ENCODE measurements around the gene SMIM23.
"Not testable (repeated sequence)": the region's sequence is repeated elsewhere in the genome, so short reads cannot be mapped to it uniquely, and the experiment has no call there.

The SMIM23 gene

DNA sequence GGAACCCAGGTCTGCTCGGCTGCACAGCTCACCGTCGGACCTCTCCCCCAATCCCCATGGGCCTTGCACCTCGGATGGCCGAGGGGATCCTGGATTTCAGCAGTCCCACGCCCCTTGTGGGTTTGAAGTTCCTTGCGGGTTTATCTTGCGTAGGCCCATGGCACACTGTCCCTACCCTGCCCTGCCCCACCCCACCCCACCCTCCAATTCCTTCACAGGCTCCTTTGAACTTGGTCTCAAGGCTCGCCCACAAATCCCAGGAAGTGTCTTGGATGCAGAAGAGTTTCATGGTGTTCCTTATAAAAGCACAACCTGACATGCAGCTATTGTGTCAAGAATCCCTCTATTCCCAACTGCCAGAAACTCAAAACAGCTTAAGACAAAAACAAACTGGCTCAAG, 11.2 kb upstream of the SMIM23 start:
- no peak for DNase-seq

DNA sequence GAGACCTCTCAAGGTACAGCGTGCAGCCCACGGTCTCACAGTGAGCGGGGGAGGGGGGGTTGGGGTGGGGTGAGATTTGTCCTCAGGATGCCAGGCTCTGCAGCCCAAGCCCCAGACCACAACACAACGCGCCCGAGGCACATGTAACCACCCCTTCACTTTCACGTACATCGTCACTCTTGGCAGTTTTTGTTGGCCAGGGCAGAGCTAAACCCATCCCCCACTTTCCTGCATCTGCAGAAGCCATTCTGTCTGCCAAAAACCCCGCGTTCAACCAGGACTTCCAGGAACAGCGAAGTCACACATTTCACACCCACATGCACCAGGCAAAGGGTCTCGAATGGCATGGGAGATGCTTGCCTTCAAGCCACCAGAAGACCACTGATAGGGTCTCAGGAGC, 9.4 kb upstream of the SMIM23 start:
- no peak for DNase-seq

DNA sequence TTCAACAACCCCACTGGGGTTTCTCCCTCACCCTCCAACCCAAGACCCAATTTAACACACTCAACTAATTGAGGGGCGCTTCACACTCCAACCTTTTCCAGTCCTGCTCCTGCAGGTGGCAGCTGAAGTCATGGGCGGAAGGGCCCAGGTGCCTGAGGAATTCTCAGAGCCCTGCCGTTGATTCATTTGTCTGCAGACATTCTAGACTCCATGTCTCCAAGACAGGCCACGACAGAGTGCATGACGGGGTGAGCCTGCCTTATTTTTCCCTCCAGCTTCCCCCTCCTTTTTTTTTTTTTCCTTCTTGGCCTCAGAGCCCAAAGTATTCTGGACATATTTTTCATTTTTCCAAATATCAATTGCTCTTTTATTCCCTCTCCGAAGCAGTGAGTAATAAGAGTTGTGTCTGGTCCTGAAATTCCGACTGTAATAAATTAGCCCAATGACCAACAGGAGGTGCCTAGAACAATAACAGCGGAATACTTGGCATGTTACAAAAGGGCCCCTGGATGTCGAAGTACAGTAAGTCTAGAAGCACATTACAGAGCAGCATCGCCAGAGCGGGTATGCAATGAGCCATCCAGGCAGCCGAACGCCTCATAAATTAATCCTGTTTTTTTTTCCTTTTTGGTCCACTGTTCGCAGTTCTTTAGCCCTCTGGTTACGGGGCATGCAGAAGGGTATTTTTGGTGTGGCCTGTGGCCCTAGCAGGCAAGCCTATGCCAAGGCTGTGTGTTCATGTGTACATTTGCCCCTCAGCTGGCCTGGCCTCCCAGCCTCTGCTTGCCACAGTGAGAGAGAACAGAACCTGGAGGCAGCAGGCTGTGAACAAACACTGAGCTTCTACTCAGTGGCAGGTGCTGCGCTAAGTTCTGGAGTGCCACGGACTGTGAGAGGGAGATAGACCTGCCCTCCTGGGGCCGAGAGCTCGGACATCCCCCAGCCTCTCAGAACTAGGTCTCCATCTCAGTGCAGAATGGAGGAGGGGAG, 8.6 kb upstream of the SMIM23 start:
- no peak for DNase-seq

DNA sequence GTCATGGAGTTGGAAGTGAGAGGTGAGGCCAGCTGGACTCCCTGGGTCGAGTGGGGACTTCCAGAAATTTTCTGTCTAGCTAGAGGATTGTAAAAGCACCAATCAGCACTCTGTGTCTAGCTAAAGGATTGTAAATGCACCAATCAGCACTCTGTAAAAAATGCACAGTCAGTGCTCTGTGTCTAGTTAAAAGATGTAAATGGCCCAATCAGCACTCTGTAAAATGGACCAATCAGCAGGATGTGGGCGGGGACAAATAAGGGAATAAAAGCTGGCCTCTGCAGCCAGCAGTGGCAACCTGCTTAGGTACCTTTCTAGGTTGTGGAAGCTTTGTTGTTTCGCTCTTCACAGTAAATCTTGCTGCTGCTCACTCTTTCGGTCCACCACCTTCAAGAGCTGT, 3.9 kb upstream of the SMIM23 start:
- not testable (repeated sequence) for DNase-seq

DNA sequence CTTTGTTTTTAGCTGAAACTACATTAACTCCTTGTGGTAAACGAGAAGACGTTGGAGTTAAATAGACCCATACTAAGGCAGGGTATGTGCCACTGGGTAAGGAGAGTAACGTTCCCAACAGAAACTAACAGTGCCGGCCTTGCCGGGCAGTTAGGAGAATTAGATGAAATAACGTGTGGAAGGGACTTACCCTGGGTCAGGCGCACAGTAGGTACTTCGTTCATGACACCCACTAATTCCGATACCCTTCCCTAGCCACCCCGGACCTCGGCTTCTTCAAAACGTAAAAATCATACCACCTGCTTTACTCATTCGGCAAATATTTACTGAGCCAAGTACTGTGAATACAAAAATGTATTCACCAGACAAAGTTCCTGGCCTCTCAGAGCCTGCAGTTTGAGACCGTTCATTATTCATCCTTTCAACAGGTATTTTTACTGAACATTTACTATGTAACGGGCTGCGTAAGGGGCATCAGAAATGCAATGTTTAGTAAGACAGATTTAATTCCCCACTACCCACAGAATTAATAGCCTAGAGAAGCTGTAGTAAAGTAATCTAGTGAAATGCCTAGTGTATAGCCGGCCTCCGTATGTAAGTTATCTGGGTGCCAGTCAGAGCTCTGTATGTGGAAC, 3.2 kb upstream of the SMIM23 start:
- no peak for DNase-seq

DNA sequence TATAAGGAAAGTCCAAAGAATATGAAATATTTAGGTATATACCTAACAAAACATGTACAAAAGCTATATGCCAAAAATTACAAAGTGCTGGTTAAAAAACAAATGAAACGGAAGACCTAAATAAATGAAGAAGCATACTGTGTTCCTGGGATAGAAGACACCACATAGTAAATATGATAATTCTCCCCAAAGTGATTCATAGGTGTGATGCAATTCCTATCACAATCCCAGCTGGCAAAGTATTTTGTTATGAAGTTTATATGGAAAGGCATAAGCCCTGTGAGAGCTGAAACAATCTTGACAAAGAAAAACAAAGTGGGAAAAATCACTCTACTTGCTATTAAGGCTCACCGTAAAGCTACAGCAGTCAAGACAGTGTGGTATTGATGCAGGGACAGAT, 2.6 kb upstream of the SMIM23 start:
- DNase-seq, result no peak

DNA sequence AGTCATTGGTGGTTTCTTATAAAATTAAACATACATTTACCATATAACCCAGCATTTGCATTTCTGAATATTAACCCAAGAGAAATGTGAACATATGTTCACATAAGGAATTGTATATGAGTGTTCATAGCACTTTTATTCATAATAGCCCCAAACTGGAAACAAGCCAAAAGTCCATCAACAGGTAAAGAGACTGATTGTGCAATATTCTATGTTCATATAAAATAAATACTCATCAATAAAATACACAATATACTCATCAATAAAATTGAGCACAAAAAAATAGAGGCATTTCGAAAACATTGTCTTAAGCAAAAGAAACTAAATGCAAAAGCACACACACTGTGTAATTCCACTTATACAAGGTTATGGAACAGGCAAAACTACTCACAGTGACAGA, 3.7 kb downstream of the SMIM23 start:
- no peak for DNase-seq

DNA sequence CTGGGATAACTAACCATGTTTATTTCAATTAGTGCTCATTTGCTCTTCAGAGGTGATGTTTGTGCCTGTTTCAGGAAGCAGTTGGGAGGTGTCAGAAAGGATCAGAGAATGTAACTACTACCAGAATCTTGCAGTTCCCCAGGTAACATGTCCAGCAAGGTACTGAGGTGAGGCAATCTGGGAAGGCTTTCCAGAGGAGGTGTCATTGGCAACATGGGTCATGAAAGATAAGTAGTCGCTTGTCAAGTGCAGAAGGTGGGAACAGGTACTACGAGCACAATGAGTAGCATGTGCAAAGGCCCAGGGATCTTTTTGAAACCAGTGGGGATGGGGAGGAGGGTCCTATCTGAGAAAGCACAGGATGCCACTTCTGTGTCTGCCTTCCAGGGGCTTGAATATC, 4.8 kb downstream of the SMIM23 start:
- no peak for DNase-seq

DNA sequence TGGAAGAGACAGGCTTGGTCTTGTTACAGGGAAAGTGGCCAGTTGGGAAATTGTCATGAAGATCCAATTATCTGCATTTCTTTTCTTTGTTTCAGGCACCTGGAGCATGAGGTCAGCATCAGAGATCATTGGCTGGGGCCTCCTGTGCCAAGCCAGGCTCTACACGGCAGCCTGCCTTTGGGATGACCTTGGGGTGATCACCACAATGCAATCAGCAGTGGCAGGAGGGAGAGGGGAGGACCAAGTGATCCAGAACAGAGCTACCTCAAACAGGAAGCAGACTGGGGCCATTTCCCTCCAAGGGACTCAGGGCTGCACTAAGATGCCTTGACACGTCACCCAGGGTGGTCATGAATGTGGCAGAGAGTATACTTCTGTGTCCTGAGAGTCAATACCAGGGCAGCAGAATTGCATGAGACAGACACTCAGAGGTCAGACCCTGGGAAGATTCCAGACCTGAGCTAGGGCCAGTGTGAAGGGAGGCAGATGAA, 8.9 kb downstream of the SMIM23 start:
- no peak for DNase-seq

DNA sequence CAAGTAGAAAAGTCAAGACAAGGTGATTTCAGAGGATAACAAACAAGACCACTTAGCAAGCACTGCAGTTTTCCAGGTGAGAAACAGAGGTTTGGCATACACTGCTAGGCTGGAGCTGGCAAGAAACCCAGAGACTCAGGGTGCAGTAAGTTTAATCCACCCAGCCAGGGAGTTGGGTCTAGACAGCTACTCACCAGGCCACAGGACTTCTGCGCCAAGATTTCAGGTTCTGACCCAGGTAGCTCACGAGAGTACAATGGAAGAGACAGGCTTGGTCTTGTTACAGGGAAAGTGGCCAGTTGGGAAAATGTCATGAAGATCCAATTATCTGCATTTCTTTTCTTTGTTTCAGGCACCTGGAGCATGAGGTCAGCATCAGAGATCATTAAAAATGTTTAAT, 9.8 kb downstream of the SMIM23 start:
- no peak for DNase-seq

DNA sequence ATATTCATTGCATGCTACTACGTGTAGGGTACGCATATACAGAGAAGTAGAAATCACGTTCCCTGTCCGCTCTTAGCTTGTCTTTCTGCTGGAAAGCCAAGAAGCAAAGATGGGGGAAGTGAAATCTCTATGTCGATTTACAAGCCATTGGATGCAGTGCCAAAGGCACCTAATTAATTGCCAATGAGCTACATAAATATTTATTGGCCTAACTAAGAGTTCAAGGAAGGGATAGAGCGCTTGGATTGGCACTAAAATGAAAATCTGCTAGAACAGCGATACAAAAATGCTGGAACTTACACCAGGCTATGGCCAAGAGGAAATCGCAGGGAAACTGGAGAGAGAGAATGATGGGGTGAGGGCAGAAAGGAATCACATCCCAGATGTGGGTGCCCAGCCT, 10.8 kb downstream of the SMIM23 start:
- no peak for DNase-seq

DNA sequence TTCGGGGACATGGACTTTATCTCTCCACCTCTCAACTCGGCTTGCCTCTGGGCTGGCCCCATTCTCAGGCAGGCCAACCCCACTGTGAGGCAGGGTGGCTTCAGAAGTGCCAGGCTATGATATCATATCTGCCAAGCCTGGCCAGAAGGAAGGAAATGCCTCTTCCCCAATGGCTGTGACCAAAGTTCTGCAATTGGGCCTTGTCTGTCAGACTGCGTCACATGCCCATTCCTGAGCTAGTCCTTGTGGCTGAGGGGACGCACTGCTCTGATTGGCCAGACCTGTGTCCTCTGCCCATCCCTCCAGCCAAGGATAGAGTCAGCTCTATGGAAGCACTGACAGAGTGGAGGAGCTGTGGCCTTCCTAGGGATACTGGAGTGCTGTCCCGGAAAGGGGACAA, 11.9 kb downstream of the SMIM23 start:
- peak; percentile 4 for DNase-seq

DNA sequence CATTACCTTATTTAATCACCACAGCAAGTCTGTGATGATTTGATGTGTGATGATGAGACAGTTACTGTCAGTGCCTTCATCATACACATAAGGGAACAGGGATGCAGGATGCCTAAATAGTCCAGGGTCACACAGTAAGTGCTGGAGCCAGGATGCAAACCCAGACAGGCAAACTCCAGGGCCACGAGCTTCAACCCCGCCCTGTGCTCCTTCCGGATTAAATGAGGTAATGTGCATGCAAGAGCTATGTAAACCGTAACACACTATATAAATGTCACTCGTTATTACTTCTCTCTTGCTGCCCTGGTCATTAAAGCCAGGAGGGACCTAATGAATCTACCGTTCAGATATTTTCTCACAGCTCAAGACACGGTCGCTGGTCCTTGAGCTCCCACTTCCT, 12.8 kb downstream of the SMIM23 start:
- DNase-seq, result no peak

DNA sequence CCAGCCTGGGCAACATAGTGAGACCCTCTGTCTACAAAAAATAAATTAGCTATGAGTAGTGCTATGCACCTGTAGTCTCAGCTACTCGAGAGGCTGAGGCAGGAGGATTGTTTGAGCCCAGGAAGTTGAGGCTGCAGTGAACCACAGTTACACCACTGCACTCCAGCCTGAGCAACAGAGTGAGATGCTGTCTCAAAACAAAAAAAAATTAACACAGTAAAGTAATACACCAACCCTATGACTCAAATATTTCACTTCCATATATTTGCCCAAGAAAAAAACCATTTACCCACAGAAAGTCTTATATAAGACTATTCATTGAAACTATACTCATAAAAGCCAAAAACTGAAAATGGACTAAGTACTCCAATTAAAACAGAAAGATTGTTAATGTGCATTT, 16.2 kb downstream of the SMIM23 start:
- DNase-seq, result no peak

DNA sequence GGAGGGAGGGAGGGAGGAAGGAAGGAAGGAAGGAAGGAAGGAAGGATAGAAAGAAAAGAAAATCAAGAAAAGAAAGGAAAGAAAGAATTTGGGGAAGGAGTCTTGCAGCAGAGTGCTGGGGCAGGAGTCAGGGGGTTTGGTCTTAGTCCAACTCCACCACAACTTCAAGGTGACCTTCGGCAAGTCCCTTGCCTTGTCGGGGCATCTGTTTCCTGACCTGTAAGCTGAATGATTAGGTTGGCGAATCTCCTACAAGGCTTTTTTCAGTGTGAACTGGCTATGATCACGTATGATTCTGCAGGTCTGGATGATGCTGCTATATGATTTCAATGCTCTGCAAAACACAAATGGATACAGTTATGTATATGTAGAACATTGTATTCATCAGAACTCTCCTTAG, 20.1 kb downstream of the SMIM23 start:
- no peak for DNase-seq

DNA sequence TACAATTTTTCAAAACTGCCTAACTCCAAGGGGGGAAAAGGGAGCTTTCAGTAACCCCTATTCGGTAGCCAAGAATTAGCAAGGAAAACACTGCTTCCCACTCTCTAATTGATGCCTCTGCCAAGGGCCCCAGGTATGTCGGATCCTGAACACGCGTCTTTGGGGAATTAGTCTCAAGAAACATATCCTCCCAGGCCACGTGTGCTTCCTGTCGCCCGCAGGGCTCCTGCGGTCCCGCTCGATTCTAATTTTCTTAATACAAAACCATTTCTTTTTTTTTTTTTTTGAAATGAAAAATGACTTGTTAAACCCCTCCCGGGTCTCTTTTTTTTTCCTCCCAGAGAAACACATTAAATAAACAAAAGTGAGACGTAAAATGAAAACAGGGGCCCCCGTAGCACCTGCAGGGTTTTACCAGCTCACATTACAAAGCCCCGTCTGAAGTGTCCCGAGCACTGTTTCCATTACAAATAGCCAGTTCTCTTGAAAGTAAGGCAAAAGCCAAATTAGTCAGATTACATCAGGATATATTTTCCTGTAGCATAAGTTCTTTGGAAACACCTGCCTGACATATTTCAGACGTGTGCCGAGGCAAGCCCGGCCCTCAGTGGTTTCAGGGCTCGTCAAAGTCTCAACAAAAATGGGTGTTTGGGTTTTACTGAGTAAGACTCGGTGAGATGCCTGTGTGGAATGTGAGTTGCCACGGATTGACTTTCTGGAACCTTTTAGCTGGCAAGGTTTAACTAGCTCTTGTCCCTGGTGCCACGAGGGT, 21.5 kb downstream of the SMIM23 start:
- DNase-seq, result no peak

DNA sequence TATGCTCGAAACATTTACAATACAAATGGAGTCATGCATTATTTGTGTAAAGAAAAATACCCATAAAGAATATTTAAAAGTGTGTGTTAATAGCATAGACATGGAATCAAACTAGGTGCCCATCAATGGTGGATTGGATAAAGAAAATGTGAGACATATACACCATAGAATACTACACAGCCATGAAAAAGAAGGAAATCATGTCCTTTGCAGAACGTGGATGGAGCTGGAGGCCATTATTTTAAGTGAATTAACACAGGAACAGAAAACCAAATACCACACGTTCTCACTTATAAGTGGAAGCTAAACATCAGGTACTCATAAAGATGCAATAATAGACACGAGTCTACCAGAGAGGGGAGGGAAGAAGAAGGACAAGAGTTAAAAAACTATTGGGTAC, 22.8 kb downstream of the SMIM23 start:
- DNase-seq, result no peak

DNA sequence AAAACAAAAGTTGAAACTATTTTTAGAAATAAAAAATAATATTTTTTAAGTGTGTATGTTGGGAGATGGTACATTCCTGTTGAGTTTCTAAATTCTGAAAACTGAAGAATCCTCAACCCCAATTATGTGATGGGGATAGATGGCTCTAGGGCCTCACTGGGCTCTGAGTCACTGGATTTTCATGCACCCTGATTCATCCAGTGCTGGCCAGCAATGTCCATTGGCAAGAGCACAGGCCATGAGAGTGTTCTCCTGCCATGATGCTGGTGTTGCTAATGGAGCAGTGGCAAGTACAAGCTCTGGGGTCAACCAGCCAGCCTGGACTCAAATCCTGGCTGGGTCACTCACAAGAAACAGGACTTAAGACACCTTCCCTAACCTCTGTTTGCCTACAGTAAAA, 23.3 kb downstream of the SMIM23 start:
- DNase-seq, result no peak

DNA sequence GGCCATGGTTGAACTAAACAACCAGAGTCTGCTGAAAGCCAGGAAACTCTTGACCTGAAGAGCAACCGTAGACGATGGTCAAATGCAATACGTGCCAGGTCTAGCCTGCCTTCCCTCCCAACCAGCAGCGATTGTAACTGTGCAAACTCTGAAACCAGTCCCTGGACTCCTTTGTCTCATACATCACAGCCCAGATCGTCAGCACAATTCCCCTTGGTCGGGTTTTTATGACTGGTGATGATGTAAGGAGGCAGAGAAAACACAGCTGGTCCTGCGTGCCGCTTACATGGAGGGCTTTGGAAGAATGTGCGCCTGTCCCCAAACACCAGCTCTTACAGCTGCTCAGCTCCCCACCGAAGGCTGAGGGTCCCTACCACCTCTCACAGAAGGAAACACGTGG, 24.6 kb downstream of the SMIM23 start:
- no peak for DNase-seq

DNA sequence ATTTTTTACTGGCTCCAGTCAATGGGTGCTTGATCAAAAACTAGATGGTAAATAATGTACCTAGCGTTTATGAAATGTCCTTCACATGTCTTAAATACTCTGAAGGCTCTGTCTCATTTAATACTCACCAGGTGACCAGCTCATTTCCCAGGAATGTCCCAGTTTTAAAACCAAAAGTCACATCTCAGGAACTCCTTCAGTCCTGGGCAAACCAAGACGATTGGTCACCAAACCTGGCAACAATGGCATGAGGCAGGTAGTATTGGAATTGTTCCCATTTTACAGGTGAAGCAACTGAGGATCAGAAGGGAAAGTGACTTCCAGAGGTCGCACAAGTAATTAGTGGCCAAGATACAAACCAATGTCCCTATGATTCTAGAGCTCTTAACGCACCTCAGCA, 27.7 kb downstream of the SMIM23 start:
- no peak for DNase-seq

DNA sequence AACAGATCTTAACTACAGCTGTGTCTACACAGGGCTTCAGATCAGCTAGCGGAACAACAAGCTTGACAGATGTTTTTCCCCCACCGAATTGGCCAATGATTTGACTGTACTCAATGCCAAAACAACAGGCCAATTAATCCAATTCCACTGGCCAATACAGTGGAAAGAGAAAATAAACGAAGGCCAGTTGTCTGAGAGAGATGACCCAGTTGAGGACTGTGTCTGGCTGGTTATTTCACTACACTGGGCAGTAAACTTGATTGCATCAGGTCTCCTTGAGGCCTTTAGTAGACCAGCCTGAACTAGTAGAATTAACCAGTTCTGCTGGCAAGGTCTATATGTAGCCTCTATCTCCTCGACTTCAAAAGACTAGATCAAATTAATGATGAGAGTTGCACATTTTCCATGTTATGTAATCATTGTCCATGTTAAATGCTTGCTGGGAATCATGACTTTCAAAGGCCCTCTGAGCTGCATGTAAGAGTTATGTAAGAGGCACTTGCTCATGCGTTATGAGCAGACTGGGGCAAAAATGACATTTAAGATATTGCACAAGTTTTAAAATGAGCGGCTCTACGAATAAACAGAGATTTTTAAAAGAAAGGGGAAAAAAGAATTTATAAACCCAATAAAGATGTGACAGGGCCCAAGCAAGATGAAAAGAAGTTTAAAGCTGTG, 28.3 kb downstream of the SMIM23 start:
- no peak for DNase-seq

DNA sequence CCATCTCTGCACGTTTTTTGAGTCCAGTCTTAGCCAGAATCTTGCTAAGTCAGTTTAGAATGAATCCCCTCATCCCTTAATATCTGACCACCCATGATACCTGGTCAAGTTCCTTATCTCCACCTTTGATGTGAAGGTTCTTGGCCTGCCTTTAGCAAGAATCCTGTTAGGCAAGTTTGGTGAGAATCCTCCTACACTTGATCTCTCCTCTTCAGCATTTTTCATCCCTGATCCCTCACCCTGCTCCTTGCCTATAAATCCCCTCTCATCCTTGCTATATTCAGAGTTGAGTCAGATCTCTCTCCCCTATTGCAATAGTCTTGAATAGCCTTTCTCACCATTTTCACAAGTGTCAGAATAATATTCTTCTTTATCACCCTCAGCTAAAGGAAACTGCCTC, 31.0 kb downstream of the SMIM23 start:
- no peak for DNase-seq

DNA sequence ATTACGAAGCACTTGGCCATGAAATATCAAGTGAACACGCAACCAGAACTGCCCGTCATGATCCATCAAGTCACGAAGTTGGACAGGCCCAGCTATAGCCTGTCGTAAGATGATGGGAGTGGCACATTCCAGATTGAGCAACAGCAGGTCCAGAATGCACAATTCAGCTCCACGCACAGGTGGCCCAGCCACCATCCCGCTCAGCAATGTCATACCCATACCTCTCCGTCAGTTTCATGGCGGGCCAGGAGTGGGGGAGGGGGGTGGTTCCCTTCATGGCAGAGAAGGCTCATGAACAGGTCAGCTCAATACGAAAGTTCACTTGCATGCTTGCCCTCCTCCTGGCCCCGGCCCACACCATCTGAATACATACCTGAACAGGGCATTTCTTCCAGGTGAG, 34.9 kb downstream of the SMIM23 start:
- no peak for DNase-seq
